ENCODE measurements around the gene IL19.

- TF ChIP-seq CTCF (IDR thresholded peaks at IDR 0.05; ENCODE audit: low read depth, low read length), result no peak
- TF ChIP-seq POLR2A (IDR thresholded peaks at IDR 0.05; ENCODE audit: extremely low read depth, insufficient read length), result no peak
- no peak for TF ChIP-seq MAX (IDR thresholded peaks at IDR 0.05; ENCODE audit: low read depth, low read length)
Observed at GRCh38 chr1:206778031-206778430, 7.5 kb downstream of the IL19 start.

All from NB4 (cell line).